Ishikawa (cell line): ENCODE data around the gene RBMS3.

Experiments used
- CEBPB ChIP-seq: IDR thresholded peaks from 2 replicates; pipeline ENCODE4 v1.6.1; 2012
- CREB1 ChIP-seq: IDR thresholded peaks from 2 replicates; pipeline ENCODE4 v1.6.1; 2012; ENCODE audit warnings: low read depth
- EGR1 ChIP-seq: IDR thresholded peaks from 2 replicates; pipeline ENCODE4 v1.6.1; 2012
- EP300 ChIP-seq: IDR thresholded peaks from 2 replicates; pipeline ENCODE4 v1.6.1; 2012; ENCODE audit warnings: borderline replicate concordance
- FOXM1 ChIP-seq: IDR thresholded peaks from 2 replicates; pipeline ENCODE4 v1.6.1; 2012; ENCODE audit warnings: low read depth, borderline replicate concordance
- NFIC ChIP-seq: IDR thresholded peaks from 2 replicates; pipeline ENCODE4 v1.6.1; 2012
- RAD21 ChIP-seq: IDR thresholded peaks from 2 replicates; pipeline ENCODE4 v1.6.1; 2012; ENCODE audit warnings: low read depth
- TAF1 ChIP-seq: IDR thresholded peaks from 2 replicates; pipeline ENCODE4 v1.6.1; 2012; ENCODE audit warnings: low read depth, mild to moderate bottlenecking
- TCF12 ChIP-seq: IDR thresholded peaks from 2 replicates; pipeline ENCODE4 v1.6.1; 2012; ENCODE audit warnings: low read depth
- TEAD4 ChIP-seq: IDR thresholded peaks from 2 replicates; pipeline ENCODE4 v1.6.1; 2012
- YY1 ChIP-seq: IDR thresholded peaks from 2 replicates; pipeline ENCODE4 v1.6.1; 2012; ENCODE audit warnings: low read depth
- ZBTB7A ChIP-seq: IDR thresholded peaks from 2 replicates; pipeline ENCODE4 v1.6.1; 2012; ENCODE audit warnings: low read depth
- TF ChIP-seq, protein P1 (sequence below): IDR thresholded peaks from 2 replicates; pipeline ENCODE4 v1.6.1; 2012; ENCODE audit warnings: low read depth, mild to moderate bottlenecking
- TF ChIP-seq, protein P2 (sequence below): IDR thresholded peaks from 2 replicates; pipeline ENCODE4 v1.6.1; 2012
- TF ChIP-seq, protein P3 (sequence below): IDR thresholded peaks from 2 replicates; pipeline ENCODE4 v1.6.1; 2012

RBMS3 gene

GRCh38 chr3:29718661-29719065 lies 437.8 kb downstream of the RBMS3 start:
- TF ChIP-seq, protein P1, sequence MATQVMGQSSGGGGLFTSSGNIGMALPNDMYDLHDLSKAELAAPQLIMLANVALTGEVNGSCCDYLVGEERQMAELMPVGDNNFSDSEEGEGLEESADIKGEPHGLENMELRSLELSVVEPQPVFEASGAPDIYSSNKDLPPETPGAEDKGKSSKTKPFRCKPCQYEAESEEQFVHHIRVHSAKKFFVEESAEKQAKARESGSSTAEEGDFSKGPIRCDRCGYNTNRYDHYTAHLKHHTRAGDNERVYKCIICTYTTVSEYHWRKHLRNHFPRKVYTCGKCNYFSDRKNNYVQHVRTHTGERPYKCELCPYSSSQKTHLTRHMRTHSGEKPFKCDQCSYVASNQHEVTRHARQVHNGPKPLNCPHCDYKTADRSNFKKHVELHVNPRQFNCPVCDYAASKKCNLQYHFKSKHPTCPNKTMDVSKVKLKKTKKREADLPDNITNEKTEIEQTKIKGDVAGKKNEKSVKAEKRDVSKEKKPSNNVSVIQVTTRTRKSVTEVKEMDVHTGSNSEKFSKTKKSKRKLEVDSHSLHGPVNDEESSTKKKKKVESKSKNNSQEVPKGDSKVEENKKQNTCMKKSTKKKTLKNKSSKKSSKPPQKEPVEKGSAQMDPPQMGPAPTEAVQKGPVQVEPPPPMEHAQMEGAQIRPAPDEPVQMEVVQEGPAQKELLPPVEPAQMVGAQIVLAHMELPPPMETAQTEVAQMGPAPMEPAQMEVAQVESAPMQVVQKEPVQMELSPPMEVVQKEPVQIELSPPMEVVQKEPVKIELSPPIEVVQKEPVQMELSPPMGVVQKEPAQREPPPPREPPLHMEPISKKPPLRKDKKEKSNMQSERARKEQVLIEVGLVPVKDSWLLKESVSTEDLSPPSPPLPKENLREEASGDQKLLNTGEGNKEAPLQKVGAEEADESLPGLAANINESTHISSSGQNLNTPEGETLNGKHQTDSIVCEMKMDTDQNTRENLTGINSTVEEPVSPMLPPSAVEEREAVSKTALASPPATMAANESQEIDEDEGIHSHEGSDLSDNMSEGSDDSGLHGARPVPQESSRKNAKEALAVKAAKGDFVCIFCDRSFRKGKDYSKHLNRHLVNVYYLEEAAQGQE = no peak
- no peak for TF ChIP-seq CEBPB
- TF ChIP-seq CREB1 = no peak
- TF ChIP-seq, protein P2, sequence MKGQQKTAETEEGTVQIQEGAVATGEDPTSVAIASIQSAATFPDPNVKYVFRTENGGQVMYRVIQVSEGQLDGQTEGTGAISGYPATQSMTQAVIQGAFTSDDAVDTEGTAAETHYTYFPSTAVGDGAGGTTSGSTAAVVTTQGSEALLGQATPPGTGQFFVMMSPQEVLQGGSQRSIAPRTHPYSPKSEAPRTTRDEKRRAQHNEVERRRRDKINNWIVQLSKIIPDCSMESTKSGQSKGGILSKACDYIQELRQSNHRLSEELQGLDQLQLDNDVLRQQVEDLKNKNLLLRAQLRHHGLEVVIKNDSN = no peak
- TF ChIP-seq TCF12 = no peak
- TF ChIP-seq ZBTB7A = no peak
- 0 out of 2 replicates have a peak, but pooled peaks have one; percentile 43 for TF ChIP-seq EP300
- TF ChIP-seq EGR1 = no peak
- no peak for TF ChIP-seq YY1
- TF ChIP-seq RAD21 = no peak
- no peak for TF ChIP-seq TAF1
- TF ChIP-seq, protein P3, sequence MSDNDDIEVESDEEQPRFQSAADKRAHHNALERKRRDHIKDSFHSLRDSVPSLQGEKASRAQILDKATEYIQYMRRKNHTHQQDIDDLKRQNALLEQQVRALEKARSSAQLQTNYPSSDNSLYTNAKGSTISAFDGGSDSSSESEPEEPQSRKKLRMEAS = peak; percentile 42; the same call in 1 of the 2 replicates
- 0 out of 2 replicates have a peak, but pooled peaks have one; percentile 40 for TF ChIP-seq FOXM1
- peak; percentile 73 for TF ChIP-seq TEAD4
- TF ChIP-seq NFIC = no peak; the same call in 1 of the 2 replicates

DNA sequence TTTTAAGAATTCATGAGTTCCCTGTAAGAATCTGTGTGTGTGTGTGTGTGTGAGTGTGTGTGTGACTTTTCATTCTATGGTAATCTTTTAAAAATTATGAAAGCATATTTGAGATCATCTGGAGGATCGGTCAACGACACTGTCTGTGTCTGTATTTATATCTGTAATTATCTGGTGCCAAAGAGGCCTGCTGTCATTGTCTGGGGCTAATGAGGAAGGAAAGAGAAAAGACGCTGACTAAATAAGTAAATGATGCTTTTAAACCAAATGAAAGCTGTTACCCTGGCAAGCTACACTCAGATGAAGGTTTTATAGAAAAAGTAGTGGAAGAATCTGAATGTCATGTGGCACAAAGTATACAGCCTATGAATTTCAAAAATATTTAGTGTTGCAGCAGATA lies 439.8 kb downstream of the RBMS3 start:
- TF ChIP-seq, protein P1 = no peak
- TF ChIP-seq, protein P2 = no peak
- TF ChIP-seq FOXM1 = no peak
- TF ChIP-seq EGR1 = no peak
- TF ChIP-seq EP300 = no peak
- no peak for TF ChIP-seq TEAD4
- no peak for TF ChIP-seq NFIC
- TF ChIP-seq TAF1 = no peak
- TF ChIP-seq, protein P3 = no peak
- no peak for TF ChIP-seq CREB1

GRCh38 chr3:29721789-29722188 lies 440.9 kb downstream of the RBMS3 start:
- TF ChIP-seq, protein P1 = peak; percentile 83
- TF ChIP-seq CEBPB (peak; percentile 89), YY1 (no peak)

GRCh38 chr3:29731050-29731449 lies 450.2 kb downstream of the RBMS3 start:
- TF ChIP-seq, protein P2 = no peak
- no peak for TF ChIP-seq FOXM1
- no peak for TF ChIP-seq EP300
- TF ChIP-seq ZBTB7A = no peak

DNA sequence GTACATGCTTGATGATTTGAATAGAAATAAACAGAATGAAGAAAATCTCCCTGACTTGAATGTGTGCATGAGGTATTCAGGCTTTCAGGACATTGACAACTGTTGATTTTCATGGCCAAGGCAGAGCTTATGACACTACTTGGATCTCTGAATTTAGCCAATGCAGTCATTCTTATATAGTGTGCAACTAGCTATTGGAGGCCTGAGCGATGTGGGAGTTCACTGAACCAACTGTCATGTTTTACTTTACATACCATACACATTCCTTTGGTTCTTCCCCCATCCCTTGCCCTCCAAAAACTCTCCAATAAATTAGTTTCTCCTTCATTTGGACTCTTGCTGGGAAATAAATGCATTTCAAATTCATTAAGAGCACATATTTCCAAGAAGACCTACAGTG lies 460.4 kb downstream of the RBMS3 start:
- TF ChIP-seq ZBTB7A = no peak
- no peak for TF ChIP-seq YY1
- TF ChIP-seq TEAD4 = no peak
- TF ChIP-seq TAF1 = no peak
- no peak for TF ChIP-seq RAD21
- TF ChIP-seq FOXM1 = no peak
- TF ChIP-seq CREB1 = no peak
